HG02678 (cell line): ENCODE measurements around the gene GPD2.
A peak's percentile ranks its signal among the peaks of the same experiment; 100 is the strongest.
"Not testable (repeated sequence)": the region's sequence is repeated elsewhere in the genome, so short reads cannot be mapped to it uniquely, and the experiment has no call there.

Source experiments
- ATAC-seq: cut with Tn5 transposase; IDR thresholded peaks from one replicate; pipeline ENCODE4 v1.9.1; 2021; ENCODE audit warnings: mild to moderate bottlenecking, moderate library complexity; ENCODE audit not compliant: unreplicated experiment

Gene GPD2

DNA sequence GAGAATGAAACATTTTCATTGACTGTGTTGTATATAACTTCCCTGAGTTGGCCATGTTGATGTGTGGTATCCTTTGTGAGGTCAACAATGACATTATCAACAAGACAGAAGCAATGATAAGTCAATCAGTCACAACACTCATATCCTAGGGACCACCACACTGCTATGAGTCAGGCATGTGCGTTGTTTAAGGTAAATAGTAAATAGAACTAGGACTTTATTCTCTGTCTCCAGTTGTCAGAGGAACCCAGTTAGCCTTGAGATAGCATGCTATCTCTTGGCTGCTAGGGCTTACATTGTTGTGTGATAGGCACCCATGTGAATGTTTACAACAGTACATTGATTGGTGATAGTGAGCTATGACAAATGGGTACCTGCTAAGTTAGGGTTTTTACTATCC is 37.3 kb downstream of the GPD2 start:
- ATAC-seq = no peak

DNA sequence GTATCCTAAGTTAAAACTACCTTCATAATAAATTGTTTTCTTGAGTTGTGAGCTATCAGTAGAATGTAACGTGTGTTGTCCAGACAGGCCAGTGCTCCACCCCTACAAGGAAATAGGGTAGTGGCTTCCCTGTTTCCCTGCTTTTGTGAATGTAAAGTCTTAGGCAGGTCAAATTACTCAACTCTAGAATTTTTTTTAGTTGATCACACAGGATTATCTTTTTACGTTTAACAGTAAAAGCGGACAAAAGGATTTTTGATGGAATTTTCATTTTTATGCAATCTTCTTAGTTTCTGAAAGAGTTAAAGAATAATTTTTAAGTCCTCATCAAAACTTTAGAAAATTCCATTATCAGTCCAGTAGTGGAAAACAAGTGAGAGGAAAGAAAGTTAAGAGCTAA is 38.2 kb downstream of the GPD2 start:
- ATAC-seq = no peak

DNA sequence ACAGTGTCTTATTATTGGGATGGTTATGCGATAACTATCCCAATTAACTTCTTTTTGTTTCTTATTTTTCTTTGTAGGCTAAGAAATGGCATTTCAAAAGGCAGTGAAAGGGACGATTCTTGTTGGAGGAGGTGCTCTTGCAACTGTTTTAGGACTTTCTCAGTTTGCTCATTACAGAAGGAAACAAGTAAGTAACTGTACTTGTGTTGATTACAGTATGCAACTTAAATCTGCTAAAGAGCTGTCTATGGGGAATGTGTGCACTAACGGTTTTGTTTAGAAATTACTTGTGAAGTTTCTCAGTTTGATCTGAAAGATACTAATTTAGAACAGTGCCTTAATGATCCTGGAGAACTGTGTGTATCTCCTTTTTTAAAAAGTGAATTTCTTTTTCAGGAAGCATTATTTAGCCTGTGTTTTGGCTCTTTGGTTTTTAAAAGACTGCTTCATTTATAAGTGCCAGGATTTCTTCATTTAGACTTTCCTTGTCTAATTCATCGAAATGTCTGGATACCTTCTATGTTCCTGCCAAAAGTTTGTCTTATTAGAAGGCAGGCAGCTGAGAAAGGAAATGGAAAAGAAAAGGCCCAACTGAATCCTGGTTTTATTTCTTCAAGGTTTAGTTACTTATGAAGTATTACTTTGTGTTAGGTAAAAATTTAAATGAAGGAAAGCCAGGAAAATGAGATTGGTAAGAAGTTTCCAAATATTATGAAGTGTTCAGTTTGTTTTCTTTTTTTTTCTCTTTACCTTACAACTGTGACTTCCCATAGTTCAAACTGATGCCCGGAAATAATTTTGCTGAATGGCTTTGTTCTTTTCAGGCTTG is 40.1 kb downstream of the GPD2 start:
- peak; percentile 41 for ATAC-seq

DNA sequence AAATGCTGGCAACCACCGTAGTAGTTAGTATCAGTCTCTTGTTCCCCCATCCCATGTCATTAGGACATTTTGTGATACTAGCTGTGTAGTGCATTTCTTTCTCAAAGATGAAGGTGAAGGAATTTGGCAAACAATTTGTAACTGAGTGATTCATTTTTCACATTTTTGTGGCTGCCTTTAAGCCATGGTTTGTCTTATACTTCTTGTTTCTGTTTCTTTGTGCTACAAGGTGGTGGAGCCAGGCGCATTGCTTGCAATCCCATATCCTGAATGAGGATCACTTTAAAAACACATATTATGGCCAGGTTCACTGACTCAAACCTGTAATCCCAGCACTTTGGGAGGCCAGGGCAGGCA is 40.6 kb downstream of the GPD2 start:
- peak; percentile 67 for ATAC-seq

- no peak for ATAC-seq
These were observed 44.2 kb downstream of the GPD2 start for GRCh38 chr2:156480376-156480775.

- no peak for ATAC-seq
These were observed 45.1 kb downstream of the GPD2 start for GRCh38 chr2:156481312-156481711.

DNA sequence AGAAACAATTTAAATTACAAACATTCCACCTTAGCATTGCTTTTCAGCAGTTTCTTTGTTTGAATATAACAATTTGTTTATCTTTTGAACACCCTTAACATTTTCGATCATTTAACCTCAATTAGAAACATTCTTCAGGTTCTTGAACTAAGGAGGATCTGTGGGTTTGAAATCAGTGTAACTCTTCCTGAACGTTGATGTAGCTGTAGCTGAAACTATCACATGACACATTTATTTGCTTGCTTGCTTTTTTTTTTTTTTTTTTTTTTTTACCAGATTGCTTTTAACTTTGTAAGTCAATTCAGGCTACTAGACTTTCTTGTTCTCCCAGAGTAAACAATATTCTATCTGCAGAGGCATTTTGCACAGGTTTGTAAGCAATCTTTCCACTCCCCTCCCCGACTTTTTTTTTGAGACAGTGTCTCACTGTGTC is 47.6 kb downstream of the GPD2 start:
- ATAC-seq = no peak

GRCh38 chr2:156486147-156486546 is 50.0 kb downstream of the GPD2 start:
- ATAC-seq = no peak

GRCh38 chr2:156486614-156487013 is 50.4 kb downstream of the GPD2 start:
- no peak for ATAC-seq

DNA sequence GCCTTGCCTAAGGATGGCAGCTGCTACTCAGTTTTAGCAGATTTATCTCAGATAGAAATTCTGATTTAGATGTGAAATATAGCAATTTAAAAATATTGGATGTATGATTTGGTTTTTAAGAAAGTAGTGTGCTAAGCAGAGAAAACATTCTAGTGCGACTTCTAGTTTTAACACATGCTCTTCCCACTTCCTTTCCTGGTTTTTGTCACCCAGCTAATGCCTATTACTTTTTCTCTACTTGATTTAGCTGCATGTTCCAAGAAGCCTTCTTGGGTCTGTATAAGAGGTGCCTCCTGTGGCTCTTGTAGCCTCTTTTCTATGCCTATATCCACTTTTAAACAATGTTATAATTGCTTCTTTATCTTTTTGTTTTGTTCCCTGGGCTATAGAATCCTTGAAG is 53.0 kb downstream of the GPD2 start:
- ATAC-seq = no peak

GRCh38 chr2:156489750-156490465 is 53.7 kb downstream of the GPD2 start:
- no peak for ATAC-seq

GRCh38 chr2:156490466-156490840 is 54.3 kb downstream of the GPD2 start:
- no peak for ATAC-seq

- no peak for ATAC-seq
These were observed 55.0 kb downstream of the GPD2 start for GRCh38 chr2:156491176-156491575.

- no peak for ATAC-seq
These were observed 56.8 kb downstream of the GPD2 start for GRCh38 chr2:156492979-156493378.

DNA sequence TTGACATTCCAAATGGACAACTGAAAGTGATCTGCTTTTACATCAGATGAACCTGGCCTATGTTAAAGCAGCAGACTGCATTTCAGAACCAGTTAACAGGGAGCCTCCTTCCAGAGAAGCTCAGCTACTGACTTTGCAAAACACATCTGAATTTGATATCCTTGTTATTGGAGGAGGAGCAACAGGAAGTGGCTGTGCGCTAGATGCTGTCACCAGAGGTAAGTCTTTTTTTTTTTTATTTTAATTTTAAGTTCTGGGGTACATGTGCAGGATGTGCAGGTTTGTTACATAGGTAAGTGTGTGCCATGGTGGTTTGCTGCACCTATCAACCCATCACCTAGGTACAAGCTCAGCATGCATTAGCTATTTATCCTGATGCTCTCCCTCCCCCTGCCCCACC is 59.8 kb downstream of the GPD2 start:
- not testable (repeated sequence) for ATAC-seq

DNA sequence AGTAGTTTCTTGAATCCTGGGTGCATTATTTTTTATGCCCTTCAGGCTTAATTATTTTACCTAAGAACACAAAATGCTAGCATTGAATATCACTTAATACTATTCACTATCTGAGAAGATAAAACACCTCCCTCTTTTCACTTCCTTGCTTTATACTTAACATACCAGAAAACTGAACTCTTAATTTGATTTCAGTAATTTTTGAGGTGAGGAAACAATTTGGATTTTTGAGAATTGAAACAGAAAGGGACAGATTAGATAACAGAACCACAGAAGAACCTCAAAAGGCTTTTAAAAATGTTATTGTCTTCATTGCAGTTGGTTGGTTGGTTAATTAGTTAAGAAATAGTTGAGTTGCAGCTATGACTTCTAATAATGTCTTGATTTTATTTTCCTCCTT is 69.5 kb downstream of the GPD2 start:
- peak; percentile 78 for ATAC-seq

- no peak for ATAC-seq
These were observed 74.9 kb downstream of the GPD2 start for GRCh38 chr2:156511122-156511521.

DNA sequence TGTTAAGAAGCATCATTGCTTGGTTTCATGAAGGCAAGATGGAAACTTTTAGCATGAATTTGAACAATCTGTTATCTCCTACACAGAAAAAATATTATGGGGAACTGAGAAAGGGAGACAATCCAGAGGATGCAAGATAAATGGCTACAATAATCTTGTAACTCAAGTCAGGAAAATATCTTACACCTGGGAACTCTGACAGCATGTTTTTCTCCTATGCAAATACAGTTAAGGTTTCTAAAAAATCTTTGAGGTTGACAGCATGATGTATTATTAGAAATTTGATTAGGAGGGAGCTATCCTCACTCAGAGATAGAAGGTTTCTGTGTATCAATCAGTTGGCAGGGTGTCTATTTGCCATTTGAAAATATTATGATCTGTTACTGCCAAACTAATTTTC is 75.6 kb downstream of the GPD2 start:
- peak; percentile 77 for ATAC-seq

DNA sequence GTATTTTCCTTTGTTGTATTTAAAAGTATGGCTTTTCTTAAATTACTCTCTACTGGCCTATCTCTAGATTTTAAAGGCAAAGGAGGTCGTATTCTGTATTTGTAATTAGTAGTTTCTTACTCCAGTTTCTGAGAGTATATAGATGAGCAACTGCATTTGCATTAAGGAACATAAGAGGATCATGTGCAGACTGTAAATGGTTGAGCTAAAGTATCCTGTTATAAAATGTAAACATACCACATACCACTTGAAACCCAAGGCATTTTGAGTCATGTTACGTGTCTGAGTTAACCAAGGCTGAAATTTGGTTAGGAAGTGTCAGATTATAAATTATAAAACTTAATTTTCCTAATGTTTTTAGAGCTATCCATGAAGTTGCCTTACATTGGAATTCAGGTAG is 76.3 kb downstream of the GPD2 start:
- no peak for ATAC-seq

DNA sequence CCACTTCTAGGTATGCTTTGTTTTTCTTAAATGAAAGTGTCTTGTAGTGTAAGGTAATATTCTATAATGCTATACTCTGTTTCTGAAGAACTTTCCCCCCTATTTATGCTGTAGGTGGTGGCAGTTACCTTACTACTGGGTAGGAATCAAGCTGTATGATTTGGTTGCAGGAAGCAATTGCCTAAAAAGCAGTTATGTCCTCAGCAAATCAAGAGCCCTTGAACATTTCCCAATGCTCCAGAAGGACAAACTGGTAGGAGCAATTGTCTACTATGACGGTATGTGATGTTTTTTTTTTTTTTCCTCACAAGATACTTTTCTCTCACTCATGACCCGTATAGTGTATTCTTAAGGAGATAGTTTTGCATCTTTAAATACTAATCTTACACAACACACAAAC is 77.0 kb downstream of the GPD2 start:
- no peak for ATAC-seq

DNA sequence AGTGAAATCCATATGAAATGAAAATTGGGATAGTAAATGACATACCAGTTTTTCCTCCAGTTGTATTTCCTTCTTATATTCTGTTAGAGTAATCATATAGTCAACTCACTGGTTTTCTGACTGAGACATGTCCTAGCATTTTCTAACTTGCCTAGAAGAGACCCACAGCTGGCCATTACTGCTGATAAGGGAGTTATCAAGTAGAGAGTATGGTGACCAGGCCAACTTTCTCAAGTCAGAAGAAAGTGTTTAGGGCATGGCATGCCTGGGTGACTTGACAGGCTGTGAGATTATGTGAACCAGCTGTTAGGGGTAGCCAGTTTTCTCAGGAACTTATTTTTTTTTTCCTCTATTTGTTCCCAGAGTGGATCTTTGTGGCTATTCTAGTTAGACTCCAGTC is 81.2 kb downstream of the GPD2 start:
- no peak for ATAC-seq

DNA sequence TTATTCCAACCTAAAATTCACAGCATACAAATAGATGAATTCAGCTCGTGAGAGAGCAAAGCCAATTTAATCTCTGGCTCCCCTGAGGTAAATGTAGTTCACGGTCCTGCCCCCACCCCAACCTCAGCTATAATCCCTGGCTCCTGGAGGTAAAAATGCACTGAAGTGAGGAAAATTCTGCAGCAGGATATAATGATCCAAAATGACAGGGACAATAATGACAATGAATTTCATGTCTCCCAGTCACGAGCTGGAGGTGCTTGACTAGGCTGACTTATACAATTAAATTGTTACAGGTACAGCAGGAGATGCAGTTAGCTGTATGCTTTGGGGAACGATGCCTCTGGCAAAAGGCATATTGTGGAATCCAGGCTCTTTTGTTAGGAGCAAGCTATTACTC is 82.0 kb downstream of the GPD2 start:
- no peak for ATAC-seq
